Prostate gland (tissue), 2 donors: Measurements from ENCODE around the gene EP400. TPM values are rescaled to one million over a fixed set of nuclear protein-coding genes. Genes with fewer than 3 reads are reported as not detected.

Source experiments
- DNase-seq: peaks from one replicate; pipeline ENCODE4 v3.0.0-alpha.2; 2019; ENCODE audit warnings: low spot score
- H3K27ac ChIP-seq, 2 donors: fragments of 200-600 bp; sonication (generic); 2 replicates each; pipeline ENCODE4 v1.5.1; 2017 to 2019
- H3K27me3 ChIP-seq: fragments of 200-600 bp; sonication (generic); replicated peaks from 2 replicates; pipeline ENCODE4 v1.5.1; 2019; ENCODE audit not compliant: insufficient read depth
- H3K36me3 ChIP-seq, 2 donors: fragments of 200-600 bp; sonication (generic); 1 replicate in 1 of 2; 2 replicates in 1 of 2; pipeline versions ENCODE4 v1.5.1 to v1.8.1; 2017 to 2019
- H3K4me1 ChIP-seq: fragments of 200-600 bp; sonication (generic); replicated peaks from 2 replicates; pipeline ENCODE4 v1.5.1; 2019
- H3K4me3 ChIP-seq, 2 donors: fragments of 200-600 bp; sonication (generic); 2 replicates each; pipeline ENCODE4 v1.5.1; 2017 to 2019
- H3K9me3 ChIP-seq: fragments of 200-600 bp; sonication (generic); 2 replicates; pipeline ENCODE4 v1.5.1; 2017
- POLR2A ChIP-seq: fragments of 450-650 bp; IDR thresholded peaks from one replicate; pipeline ENCODE4 v1.6.1; 2016; ENCODE audit warnings: antibody characterized with exemption, mild to moderate bottlenecking
- POLR2AphosphoS5 ChIP-seq: sonication (generic); formaldehyde crosslinking; IDR thresholded peaks from one replicate; pipeline ENCODE4 v1.6.1; 2017; ENCODE audit warnings: antibody characterized with exemption
- WGBS: methylation state at CpG from one replicate; pipeline ENCODE4 v1.1.5; 2018; 5-methylcytosine and 5-hydroxymethylcytosine counted together
- intact Hi-C: fragments of 100-400 bp; cut with DNase I; formaldehyde crosslinking; loops from one replicate; pipeline ENCODE4 v1.14.2; 2022
- total RNA-seq, 2 donors: library from RNA; depleted of rRNA; stranded (reverse); fragments of >200 nt; gene quantifications; one replicate each; pipeline ENCODE4 v1.1.0, GENCODE V29; 2016
- TF ChIP-seq, protein P1 (sequence below), 4 experiments: fragments of 200-600 bp in 2 of 4; fragments of 450-650 bp in 2 of 4; sonication (generic) in 2 of 4; IDR thresholded peaks; 1 replicate in 3 of 4; 2 replicates in 1 of 4; pipeline ENCODE4 v1.5.1; 2016 to 2019; ENCODE audit warnings: antibody characterized with exemption in 4 of 4, mild to moderate bottlenecking in 2 of 4, moderate library complexity in 2 of 4

Gene EP400
- total RNA-seq, 2 donors from 2014 or later: 22.3 to 46.2 TPM

- no peak for DNase-seq
- Histone ChIP-seq H3K9me3 (no peaks in the 10 kb centered on the region), H3K27ac (no peak overlapping the region), H3K36me3 (peaks cover 10 to 21% of the 10 kb centered on the region in 2 donors), H3K4me3 (no peak overlapping the region), H3K27me3 (no peaks in the 10 kb centered on the region), H3K4me1 (no peaks in the 10 kb centered on the region)
- intact Hi-C loops: no loop called here
- 86% methylated on average over 13 of the region's 13 CpGs for whole genome bisulfite sequencing
- TF ChIP-seq POLR2AphosphoS5: no peak
- no peak for TF ChIP-seq POLR2A
- TF ChIP-seq, protein P1, sequence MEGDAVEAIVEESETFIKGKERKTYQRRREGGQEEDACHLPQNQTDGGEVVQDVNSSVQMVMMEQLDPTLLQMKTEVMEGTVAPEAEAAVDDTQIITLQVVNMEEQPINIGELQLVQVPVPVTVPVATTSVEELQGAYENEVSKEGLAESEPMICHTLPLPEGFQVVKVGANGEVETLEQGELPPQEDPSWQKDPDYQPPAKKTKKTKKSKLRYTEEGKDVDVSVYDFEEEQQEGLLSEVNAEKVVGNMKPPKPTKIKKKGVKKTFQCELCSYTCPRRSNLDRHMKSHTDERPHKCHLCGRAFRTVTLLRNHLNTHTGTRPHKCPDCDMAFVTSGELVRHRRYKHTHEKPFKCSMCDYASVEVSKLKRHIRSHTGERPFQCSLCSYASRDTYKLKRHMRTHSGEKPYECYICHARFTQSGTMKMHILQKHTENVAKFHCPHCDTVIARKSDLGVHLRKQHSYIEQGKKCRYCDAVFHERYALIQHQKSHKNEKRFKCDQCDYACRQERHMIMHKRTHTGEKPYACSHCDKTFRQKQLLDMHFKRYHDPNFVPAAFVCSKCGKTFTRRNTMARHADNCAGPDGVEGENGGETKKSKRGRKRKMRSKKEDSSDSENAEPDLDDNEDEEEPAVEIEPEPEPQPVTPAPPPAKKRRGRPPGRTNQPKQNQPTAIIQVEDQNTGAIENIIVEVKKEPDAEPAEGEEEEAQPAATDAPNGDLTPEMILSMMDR (IDR thresholded peaks at IDR 0.05): no peak
Measured at GRCh38 chr12:132066345-132066685, 116.6 kb downstream of the EP400 start.

GRCh38 chr12:132066749-132067148, 117.0 kb downstream of the EP400 start:
- no peaks in the 10 kb centered on the region for H3K4me1 ChIP-seq
- no peak overlapping the region for H3K27ac ChIP-seq
- H3K9me3 ChIP-seq: no peaks in the 10 kb centered on the region
- no peak for DNase-seq
- WGBS: 89% methylated on average over 23 of the region's 23 CpGs
- intact Hi-C loops: no loop called here
- H3K36me3 ChIP-seq: peaks cover 10 to 20% of the 10 kb centered on the region in 2 donors
- no peaks in the 10 kb centered on the region for H3K27me3 ChIP-seq
- TF ChIP-seq POLR2A (no peak), POLR2AphosphoS5 (no peak)
- TF ChIP-seq, protein P1 (IDR thresholded peaks at IDR 0.05): no peak
- H3K4me3 ChIP-seq: no peak overlapping the region

DNA sequence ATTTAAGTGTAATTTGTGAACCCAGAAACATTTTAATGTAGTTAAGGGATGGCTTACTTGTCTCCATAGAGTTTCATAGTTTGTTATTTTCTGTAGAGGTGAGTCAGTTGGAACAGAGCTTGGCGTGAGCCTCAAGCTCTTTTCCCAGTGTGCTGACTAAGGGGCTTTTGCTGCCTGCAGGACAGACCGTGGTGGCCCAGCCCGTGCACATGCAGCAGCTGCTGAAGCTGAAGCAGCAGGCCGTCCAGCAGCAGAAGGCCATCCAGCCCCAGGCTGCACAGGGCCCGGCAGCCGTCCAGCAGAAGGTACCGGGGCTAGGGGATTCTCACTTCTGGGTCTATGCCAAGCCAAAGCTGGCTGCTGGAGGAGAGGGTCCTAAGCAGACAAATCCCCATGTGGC, 117.4 kb downstream of the EP400 start:
- Histone ChIP-seq H3K36me3 (peaks cover 10 to 16% of the 10 kb centered on the region in 2 donors), H3K4me3 (no peak overlapping the region), H3K9me3 (no peaks in the 10 kb centered on the region), H3K27me3 (no peaks in the 10 kb centered on the region), H3K27ac (no peak overlapping the region), H3K4me1 (no peaks in the 10 kb centered on the region)
- WGBS: 90% methylated on average over 7 of the region's 7 CpGs
- DNase-seq: no peak
- intact Hi-C loops: no loop called here
- TF ChIP-seq, protein P1 (IDR thresholded peaks at IDR 0.05): no peak
- TF ChIP-seq POLR2AphosphoS5: no peak
- TF ChIP-seq POLR2A: no peak

- H3K27ac ChIP-seq: no peak overlapping the region
- H3K4me3 ChIP-seq: no peak overlapping the region
- no peaks in the 10 kb centered on the region for H3K4me1 ChIP-seq
- H3K27me3 ChIP-seq: no peaks in the 10 kb centered on the region
- no peaks in the 10 kb centered on the region for H3K9me3 ChIP-seq
- TF ChIP-seq, protein P1 (IDR thresholded peaks at IDR 0.05): no peak
- no peak for TF ChIP-seq POLR2AphosphoS5
- TF ChIP-seq POLR2A: no peak
- no peak for DNase-seq
- WGBS: 91% methylated on average over 5 of the region's 5 CpGs
- intact Hi-C loops: no loop called here
- H3K36me3 ChIP-seq: peaks cover 7 to 13% of the 10 kb centered on the region in 2 donors
Measured at GRCh38 chr12:132068250-132068649, 118.5 kb downstream of the EP400 start.

DNA sequence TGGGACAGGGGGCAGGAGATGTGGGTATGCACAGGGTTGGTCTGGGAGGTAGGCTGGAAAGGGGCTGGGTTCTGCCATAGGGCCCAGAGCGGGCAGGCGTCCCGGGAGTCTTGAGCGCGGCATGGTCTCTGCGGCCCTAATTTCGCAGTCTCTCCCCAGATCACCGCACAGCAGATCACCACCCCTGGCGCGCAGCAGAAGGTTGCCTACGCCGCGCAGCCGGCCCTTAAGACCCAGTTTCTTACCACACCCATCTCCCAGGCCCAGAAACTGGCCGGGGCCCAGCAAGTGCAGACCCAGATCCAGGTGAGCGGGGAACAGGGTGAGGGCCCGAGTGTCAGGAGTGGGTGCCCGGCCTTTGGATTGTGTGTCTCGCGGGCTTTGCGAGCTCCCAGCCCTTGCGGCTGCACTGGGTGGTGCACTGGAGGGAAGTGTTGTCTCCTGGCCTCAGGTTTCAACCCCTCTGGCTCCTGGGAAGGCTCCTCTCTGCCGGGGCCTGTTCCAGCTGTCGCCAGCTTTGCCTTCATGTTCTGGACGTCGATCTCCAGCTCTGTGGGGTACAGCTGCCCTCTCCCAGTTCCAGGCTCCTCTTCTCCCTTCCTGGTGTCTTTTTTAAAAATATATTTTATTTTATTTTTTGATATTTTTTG, 119.7 kb downstream of the EP400 start:
- no peak for DNase-seq
- TF ChIP-seq, protein P1 (IDR thresholded peaks at IDR 0.05): no peak
- no peak for TF ChIP-seq POLR2A
- no peak for TF ChIP-seq POLR2AphosphoS5
- Histone ChIP-seq H3K36me3 (peaks cover 6 to 13% of the 10 kb centered on the region in 2 donors), H3K4me3 (no peak overlapping the region), H3K9me3 (no peaks in the 10 kb centered on the region), H3K27me3 (no peaks in the 10 kb centered on the region), H3K27ac (no peak overlapping the region), H3K4me1 (no peaks in the 10 kb centered on the region)
- 87% methylated on average over 26 of the region's 26 CpGs for WGBS
- intact Hi-C loops: no loop called here
